H9 (cell line): Measurements from ENCODE around the gene CES1. TPM values are rescaled to one million over a fixed set of nuclear protein-coding genes. Genes with fewer than 3 reads are reported as not detected.

ENCODE experiments used
- DNase-seq: peaks from one replicate; pipeline ENCODE4 v3.0.0-alpha.2; 2017
- H2AFZ ChIP-seq: one replicate; pipeline ENCODE4 v1.6.1; 2013; ENCODE audit warnings: mild to moderate bottlenecking, low read length, control low read depth, moderate library complexity
- H2AK5ac ChIP-seq: 2 replicates; pipeline ENCODE4 v1.6.1; 2013; ENCODE audit warnings: low read length, control low read depth, mixed read lengths; ENCODE audit not compliant: insufficient read length
- H2BK120ac ChIP-seq: one replicate; pipeline ENCODE4 v1.6.1; 2013; ENCODE audit warnings: low read depth, mild to moderate bottlenecking, low read length, control low read depth, inconsistent platforms; ENCODE audit not compliant: poor library complexity, severe bottlenecking
- H2BK12ac ChIP-seq: 2 replicates; pipeline ENCODE4 v1.6.1; 2013; ENCODE audit warnings: low read length, control low read depth, mixed read lengths, low read depth; ENCODE audit not compliant: insufficient read length
- H2BK15ac ChIP-seq: 2 replicates; pipeline ENCODE4 v1.6.1; 2013; ENCODE audit warnings: low read depth, low read length, control low read depth
- H2BK20ac ChIP-seq: one replicate; pipeline ENCODE4 v1.6.1; 2013; ENCODE audit warnings: low read depth, mild to moderate bottlenecking, low read length, control low read depth, inconsistent platforms; ENCODE audit not compliant: poor library complexity, severe bottlenecking
- H2BK5ac ChIP-seq: 2 replicates; pipeline ENCODE4 v1.6.1; 2013; ENCODE audit warnings: low read length, control low read depth, mixed read lengths; ENCODE audit not compliant: insufficient read length
- H3K14ac ChIP-seq: 2 replicates; pipeline ENCODE4 v1.6.1; 2013; ENCODE audit warnings: low read length, control low read depth; ENCODE audit not compliant: insufficient read depth
- H3K18ac ChIP-seq: 2 replicates; pipeline ENCODE4 v1.6.1; 2013; ENCODE audit warnings: low read depth, mild to moderate bottlenecking, mixed read lengths, low read length, control low read depth; ENCODE audit not compliant: insufficient read length
- H3K23ac ChIP-seq: 2 replicates; pipeline ENCODE4 v1.6.1; 2013; ENCODE audit warnings: low read length, control low read depth, mixed read lengths, low read depth; ENCODE audit not compliant: insufficient read length
- H3K23me2 ChIP-seq: 2 replicates; pipeline ENCODE4 v1.6.1; 2013; ENCODE audit warnings: low read depth, mild to moderate bottlenecking, mixed read lengths, low read length, control low read depth; ENCODE audit not compliant: insufficient read length, poor library complexity, severe bottlenecking
- H3K27ac ChIP-seq: 2 replicates; pipeline ENCODE4 v1.5.1; 2013; ENCODE audit warnings: low read length, control low read depth, mixed read lengths, low read depth; ENCODE audit not compliant: insufficient read length
- H3K27me3 ChIP-seq: 2 replicates; pipeline ENCODE4 v1.6.1; 2013; ENCODE audit warnings: low read length, control low read depth, inconsistent platforms; ENCODE audit not compliant: insufficient read depth
- H3K4ac ChIP-seq: 2 replicates; pipeline ENCODE4 v1.6.1; 2013; ENCODE audit warnings: low read depth, mild to moderate bottlenecking, control low read depth, inconsistent platforms, low read length, moderate library complexity
- H3K4me1 ChIP-seq: 2 replicates; pipeline ENCODE4 v1.6.1; 2013; ENCODE audit warnings: low read length, control low read depth, inconsistent platforms; ENCODE audit not compliant: insufficient read depth
- H3K4me2 ChIP-seq: 2 replicates; pipeline ENCODE4 v1.6.1; 2013; ENCODE audit warnings: low read length, control low read depth, mixed read lengths; ENCODE audit not compliant: insufficient read length, insufficient read depth
- H3K56ac ChIP-seq: 2 replicates; pipeline ENCODE4 v1.6.1; 2013; ENCODE audit warnings: low read depth, mild to moderate bottlenecking, mixed read lengths, low read length, control low read depth; ENCODE audit not compliant: insufficient read length
- H3K79me1 ChIP-seq: 2 replicates; pipeline ENCODE4 v1.6.1; 2013; ENCODE audit warnings: low read depth, mild to moderate bottlenecking, moderate library complexity, low read length, control low read depth, inconsistent platforms; ENCODE audit not compliant: insufficient read depth, poor library complexity, severe bottlenecking
- H3K79me2 ChIP-seq: 2 replicates; pipeline ENCODE4 v1.6.1; 2013; ENCODE audit warnings: low read length, control low read depth, inconsistent platforms; ENCODE audit not compliant: insufficient read depth
- H3K9ac ChIP-seq: 2 replicates; pipeline ENCODE4 v1.6.1; 2013; ENCODE audit warnings: low read length, control low read depth, mixed read lengths; ENCODE audit not compliant: insufficient read length; ENCODE audit errors: extremely low read depth
- H3K9me3 ChIP-seq: one replicate; pipeline ENCODE4 v1.6.1; 2013; ENCODE audit warnings: low read depth, low read length, inconsistent platforms; ENCODE audit not compliant: control insufficient read depth
- H3T11ph ChIP-seq: one replicate; pipeline ENCODE4 v1.6.1; 2013; ENCODE audit warnings: mild to moderate bottlenecking, low read length, control low read depth, inconsistent platforms
- H4K20me1 ChIP-seq: one replicate; pipeline ENCODE4 v1.6.1; 2013; ENCODE audit not compliant: control insufficient read depth, insufficient read length, insufficient read depth
- H4K5ac ChIP-seq: 2 replicates; pipeline ENCODE4 v1.6.1; 2013; ENCODE audit warnings: low read depth, mild to moderate bottlenecking, mixed read lengths, low read length, control low read depth; ENCODE audit not compliant: insufficient read length
- H4K8ac ChIP-seq: replicated peaks from 2 replicates; pipeline ENCODE4 v1.6.1; 2013; ENCODE audit warnings: low read length, control low read depth, mixed read lengths, low read depth; ENCODE audit not compliant: insufficient read length
- H4K91ac ChIP-seq: 2 replicates; pipeline ENCODE4 v1.6.1; 2013; ENCODE audit warnings: low read depth, mild to moderate bottlenecking, moderate library complexity, mixed read lengths, low read length, control low read depth; ENCODE audit not compliant: insufficient read length
- H3K27ac Mint-ChIP-seq, 3 experiments: 2 replicates in 2 of 3; 3 replicates in 1 of 3; pipeline ENCODE4 v1.8.0; 2020 to 2021; ENCODE audit warnings: mixed read lengths in 3 of 3, mild to moderate bottlenecking in 1 of 3, moderate library complexity in 1 of 3
- H3K27me3 Mint-ChIP-seq: 2 replicates; pipeline ENCODE4 v1.8.0; 2021; ENCODE audit warnings: low read depth, mild to moderate bottlenecking, moderate library complexity, mixed read lengths
- H3K36me3 Mint-ChIP-seq, 3 experiments: 2 replicates in 2 of 3; 3 replicates in 1 of 3; pipeline ENCODE4 v1.8.0; 2020 to 2021; ENCODE audit warnings: low read depth in 3 of 3, mixed read lengths in 3 of 3; ENCODE audit not compliant: insufficient read depth in 1 of 3
- H3K4me1 Mint-ChIP-seq, 2 experiments: 2 replicates each; pipeline ENCODE4 v1.8.0; 2020; ENCODE audit warnings: mixed read lengths in 2 of 2
- H3K4me3 Mint-ChIP-seq, 2 experiments: 2 replicates in 1 of 2; 3 replicates in 1 of 2; pipeline ENCODE4 v1.8.0; 2020 to 2021; ENCODE audit warnings: mild to moderate bottlenecking in 2 of 2, mixed read lengths in 2 of 2, moderate library complexity in 1 of 2
- H3K9me3 Mint-ChIP-seq, 2 experiments: 2 replicates in 1 of 2; 3 replicates in 1 of 2; pipeline ENCODE4 v1.8.0; 2020; ENCODE audit warnings: mild to moderate bottlenecking in 2 of 2, mixed read lengths in 2 of 2, moderate library complexity in 1 of 2
- WGBS: extraction: QIAGEN DNeasy Blood & Tissue Kit; methylation state at CpG from one replicate; pipeline ENCODE4 v1.1.7; 2013; ENCODE audit warnings: missing lambda C conversion rate, low lambda C conversion rate, mixed read lengths; ENCODE audit not compliant: insufficient read length; ENCODE audit errors: extremely low coverage; 5-methylcytosine and 5-hydroxymethylcytosine counted together
- total RNA-seq: library from RNA; stranded (reverse); gene quantifications from 2 replicates; pipeline ENCODE4 v1.2.1, GENCODE V29; 2021
- TF ChIP-seq, protein P1 (sequence below): fragments of 200-600 bp; sonication (generic); conservative IDR thresholded peaks from 3 replicates; pipeline ENCODE4 v1.8.0; 2021; ENCODE audit warnings: antibody characterized with exemption, mild to moderate bottlenecking

Gene CES1
- total RNA-seq, 1 experiment from 2014 or later, result not detected

DNA sequence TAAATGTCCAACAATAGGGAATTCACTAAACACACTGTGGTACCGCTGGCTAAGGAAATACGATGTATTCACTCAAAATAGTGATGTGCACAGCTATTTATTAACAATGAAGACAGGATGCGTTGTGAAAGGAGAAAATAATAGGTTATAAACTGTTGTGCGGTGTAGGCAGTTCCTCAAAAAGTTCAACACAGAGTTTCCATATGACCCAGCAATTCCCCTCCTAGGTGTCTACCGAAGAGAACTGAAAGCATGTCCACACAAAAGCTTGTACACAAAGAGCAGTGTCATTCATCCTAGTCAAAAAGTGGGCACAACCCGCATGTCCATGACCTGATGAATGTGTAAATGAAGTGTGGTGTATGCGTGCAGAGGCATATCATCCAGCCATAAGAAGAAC is 1.2 kb upstream of the CES1 start:
- H4K20me1 ChIP-seq, result no peaks in the 10 kb centered on the region
- Mint-ChIP-seq H3K4me1 (peaks cover 5 to 11% of the 10 kb centered on the region in 2 experiments), H3K27ac (no peak overlapping the region), H3K27me3 (peaks cover 23% of the 10 kb centered on the region), H3K9me3 (no peaks in the 10 kb centered on the region), H3K36me3 (no peaks in the 10 kb centered on the region), H3K4me3 (no peak overlapping the region)
- H3K56ac ChIP-seq, result no peak overlapping the region
- no peaks in the 10 kb centered on the region for H3K79me2 ChIP-seq
- no peak overlapping the region for H4K5ac ChIP-seq
- no peaks in the 10 kb centered on the region for H3K4me1 ChIP-seq
- no peaks in the 10 kb centered on the region for H3K79me1 ChIP-seq
- no peak overlapping the region for H4K8ac ChIP-seq
- no peak overlapping the region for H3K18ac ChIP-seq
- H3T11ph ChIP-seq, result no peak overlapping the region
- TF ChIP-seq, protein P1, sequence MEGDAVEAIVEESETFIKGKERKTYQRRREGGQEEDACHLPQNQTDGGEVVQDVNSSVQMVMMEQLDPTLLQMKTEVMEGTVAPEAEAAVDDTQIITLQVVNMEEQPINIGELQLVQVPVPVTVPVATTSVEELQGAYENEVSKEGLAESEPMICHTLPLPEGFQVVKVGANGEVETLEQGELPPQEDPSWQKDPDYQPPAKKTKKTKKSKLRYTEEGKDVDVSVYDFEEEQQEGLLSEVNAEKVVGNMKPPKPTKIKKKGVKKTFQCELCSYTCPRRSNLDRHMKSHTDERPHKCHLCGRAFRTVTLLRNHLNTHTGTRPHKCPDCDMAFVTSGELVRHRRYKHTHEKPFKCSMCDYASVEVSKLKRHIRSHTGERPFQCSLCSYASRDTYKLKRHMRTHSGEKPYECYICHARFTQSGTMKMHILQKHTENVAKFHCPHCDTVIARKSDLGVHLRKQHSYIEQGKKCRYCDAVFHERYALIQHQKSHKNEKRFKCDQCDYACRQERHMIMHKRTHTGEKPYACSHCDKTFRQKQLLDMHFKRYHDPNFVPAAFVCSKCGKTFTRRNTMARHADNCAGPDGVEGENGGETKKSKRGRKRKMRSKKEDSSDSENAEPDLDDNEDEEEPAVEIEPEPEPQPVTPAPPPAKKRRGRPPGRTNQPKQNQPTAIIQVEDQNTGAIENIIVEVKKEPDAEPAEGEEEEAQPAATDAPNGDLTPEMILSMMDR, result no peak
- H2BK20ac ChIP-seq, result no peak overlapping the region
- no peak overlapping the region for H2AK5ac ChIP-seq
- no peak overlapping the region for H2BK15ac ChIP-seq
- no peak overlapping the region for H3K27ac ChIP-seq
- H3K27me3 ChIP-seq, result no peaks in the 10 kb centered on the region
- DNase-seq, result no peak
- no peak overlapping the region for H2BK12ac ChIP-seq
- H2AFZ ChIP-seq, result no peak overlapping the region
- no peak overlapping the region for H3K14ac ChIP-seq
- no peak overlapping the region for H3K4ac ChIP-seq
- H3K9ac ChIP-seq, result no peak overlapping the region
- WGBS, result no CpG with 5 or more reads among the region's 7 CpGs
- H3K4me2 ChIP-seq, result no peak overlapping the region
- no peak overlapping the region for H4K91ac ChIP-seq
- H3K23me2 ChIP-seq, result no peaks in the 10 kb centered on the region
- H3K23ac ChIP-seq, result no peak overlapping the region
- no peak overlapping the region for H2BK5ac ChIP-seq
- no peaks in the 10 kb centered on the region for H3K9me3 ChIP-seq
- no peak overlapping the region for H2BK120ac ChIP-seq
